Epidermal melanocyte (primary cell): ENCODE results near the gene CD79B.

Experiments used
- DNase-seq: peaks from one replicate; pipeline ENCODE4 v3.0.0; 2011; ENCODE audit warnings: low spot score; ENCODE audit not compliant: insufficient read length

CD79B gene

DNA sequence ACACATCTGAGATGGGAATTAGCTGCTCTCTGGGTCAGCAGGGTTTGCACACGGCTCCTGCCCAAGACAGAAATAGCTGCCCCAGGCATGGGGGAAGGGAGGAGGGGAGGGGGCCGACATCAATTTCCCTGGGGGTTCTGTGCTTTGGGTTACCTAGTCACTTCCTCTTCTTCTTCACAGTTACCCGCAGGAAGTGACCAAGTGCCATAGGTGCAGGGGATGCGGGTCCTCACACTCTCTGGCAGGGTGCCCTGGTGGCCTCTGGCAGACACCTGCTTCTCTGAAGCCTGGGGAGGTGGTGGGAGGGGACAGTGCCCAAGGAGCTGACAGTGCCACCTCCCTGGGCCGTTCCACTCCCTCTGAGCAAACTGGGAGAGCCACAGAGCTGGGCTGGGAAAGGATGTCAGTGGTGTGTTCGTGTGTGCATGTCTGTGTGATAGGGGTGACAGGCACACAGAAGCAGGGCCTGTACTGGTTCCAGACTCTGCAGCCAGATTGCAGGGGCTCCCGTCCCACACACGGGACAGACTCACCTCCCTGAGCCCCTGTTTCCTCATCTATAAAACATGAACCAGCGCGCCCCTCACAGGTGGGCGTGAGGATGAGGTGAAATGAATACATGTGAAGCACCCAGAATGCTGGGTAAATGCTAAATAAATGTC lies 22.4 kb upstream of the CD79B start:
- no peak for DNase-seq

- no peak for DNase-seq
Observed at GRCh38 chr17:63950940-63951907, 19.1 kb upstream of the CD79B start.

- no peak for DNase-seq
Observed at GRCh38 chr17:63949576-63950250, 17.6 kb upstream of the CD79B start.

DNA sequence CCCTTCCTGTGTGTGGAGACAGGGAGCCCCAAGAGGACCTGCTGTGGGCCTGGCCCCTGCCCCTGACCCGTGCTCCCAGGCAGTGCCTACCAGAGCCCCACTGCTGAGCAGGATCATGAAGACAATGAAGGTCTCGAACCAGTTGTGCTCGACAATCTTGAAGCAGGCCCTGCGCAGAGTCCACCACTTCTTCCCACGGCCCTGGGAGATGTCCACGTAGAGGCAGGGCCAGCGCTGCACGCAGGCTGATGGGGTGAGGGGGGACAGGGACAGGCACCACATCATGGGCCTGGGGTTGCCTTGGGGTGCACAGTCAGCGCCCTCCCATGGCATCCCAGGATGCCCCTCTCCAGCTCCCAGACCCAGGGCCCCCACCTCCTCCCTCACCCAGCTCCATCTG lies 16.4 kb upstream of the CD79B start:
- DNase-seq = no peak

- no peak for DNase-seq
Observed at GRCh38 chr17:63947711-63948330, 15.7 kb upstream of the CD79B start.

- peak; percentile 58 for DNase-seq
Observed at GRCh38 chr17:63946440-63947363, 14.6 kb upstream of the CD79B start.

GRCh38 chr17:63945784-63946439 lies 13.8 kb upstream of the CD79B start:
- no peak for DNase-seq

- DNase-seq = no peak
Observed at GRCh38 chr17:63944736-63945499, 12.8 kb upstream of the CD79B start.

GRCh38 chr17:63943745-63944144 lies 11.6 kb upstream of the CD79B start:
- no peak for DNase-seq

- no peak for DNase-seq
Observed at GRCh38 chr17:63942309-63942985, 10.3 kb upstream of the CD79B start.

- no peak for DNase-seq
Observed at GRCh38 chr17:63941751-63942150, 9.6 kb upstream of the CD79B start.

- DNase-seq = no peak
Observed at GRCh38 chr17:63941162-63941561, 9.0 kb upstream of the CD79B start.

DNA sequence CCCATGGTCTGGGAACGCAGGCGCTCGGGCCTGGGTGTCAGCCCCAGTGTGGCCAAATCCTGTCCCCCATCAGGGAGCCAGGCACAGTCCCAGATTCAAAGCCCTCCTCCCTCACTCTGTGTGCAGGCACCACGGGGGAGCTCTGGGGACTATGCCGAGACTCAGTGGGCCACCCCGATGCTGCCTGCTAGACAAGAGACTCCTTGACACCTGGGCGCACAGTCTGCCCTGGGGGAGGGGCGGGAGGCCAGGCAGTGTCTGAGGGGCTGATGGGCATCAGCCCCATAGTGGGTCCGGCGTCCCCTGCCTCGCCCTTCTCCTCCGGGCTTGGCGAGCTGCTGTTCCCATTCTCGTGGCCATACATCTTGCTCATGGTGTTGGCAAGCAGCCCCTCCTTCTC lies 8.5 kb upstream of the CD79B start:
- DNase-seq = no peak

- no peak for DNase-seq
Observed at GRCh38 chr17:63939884-63940283, 7.8 kb upstream of the CD79B start.

DNA sequence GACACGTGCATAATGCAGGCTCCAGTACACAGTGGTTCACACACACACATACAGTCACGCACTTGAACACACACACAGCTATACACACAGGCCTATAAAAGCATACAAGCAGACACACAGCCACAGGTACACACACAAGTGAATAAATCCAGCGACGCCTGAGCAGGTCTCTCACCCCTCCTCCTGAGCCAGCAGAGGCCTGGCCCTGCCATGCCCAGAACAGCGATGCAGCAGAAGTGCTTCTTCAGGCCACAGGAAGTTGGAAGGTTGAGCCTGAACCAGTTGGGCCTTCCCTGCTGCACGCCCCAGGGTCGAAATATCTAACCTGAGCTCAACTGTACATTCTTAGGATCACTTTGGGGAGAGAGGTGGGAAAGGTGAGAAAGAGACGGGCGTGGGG lies 7.3 kb upstream of the CD79B start:
- DNase-seq = no peak

GRCh38 chr17:63937920-63938319 lies 5.8 kb upstream of the CD79B start:
- DNase-seq = no peak

DNA sequence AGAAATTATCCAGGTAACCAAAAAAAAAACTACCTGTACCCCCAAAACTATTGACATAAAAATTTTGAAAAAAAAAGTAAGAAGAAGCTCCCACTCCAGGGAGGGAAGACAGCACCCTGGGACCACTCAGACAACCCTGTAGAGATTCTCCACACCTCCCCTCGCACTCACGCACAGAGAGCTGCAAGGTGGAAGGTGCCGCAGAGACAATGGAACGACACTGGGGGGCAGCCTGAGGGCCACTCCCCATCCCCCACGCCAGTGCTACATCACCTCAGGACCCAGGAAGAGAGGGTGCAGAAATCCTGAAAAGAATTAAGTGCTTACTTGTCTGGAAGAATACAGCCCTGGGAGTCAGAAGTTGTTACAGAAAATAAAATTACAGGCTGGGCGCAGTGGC lies 5.2 kb upstream of the CD79B start:
- no peak for DNase-seq

DNA sequence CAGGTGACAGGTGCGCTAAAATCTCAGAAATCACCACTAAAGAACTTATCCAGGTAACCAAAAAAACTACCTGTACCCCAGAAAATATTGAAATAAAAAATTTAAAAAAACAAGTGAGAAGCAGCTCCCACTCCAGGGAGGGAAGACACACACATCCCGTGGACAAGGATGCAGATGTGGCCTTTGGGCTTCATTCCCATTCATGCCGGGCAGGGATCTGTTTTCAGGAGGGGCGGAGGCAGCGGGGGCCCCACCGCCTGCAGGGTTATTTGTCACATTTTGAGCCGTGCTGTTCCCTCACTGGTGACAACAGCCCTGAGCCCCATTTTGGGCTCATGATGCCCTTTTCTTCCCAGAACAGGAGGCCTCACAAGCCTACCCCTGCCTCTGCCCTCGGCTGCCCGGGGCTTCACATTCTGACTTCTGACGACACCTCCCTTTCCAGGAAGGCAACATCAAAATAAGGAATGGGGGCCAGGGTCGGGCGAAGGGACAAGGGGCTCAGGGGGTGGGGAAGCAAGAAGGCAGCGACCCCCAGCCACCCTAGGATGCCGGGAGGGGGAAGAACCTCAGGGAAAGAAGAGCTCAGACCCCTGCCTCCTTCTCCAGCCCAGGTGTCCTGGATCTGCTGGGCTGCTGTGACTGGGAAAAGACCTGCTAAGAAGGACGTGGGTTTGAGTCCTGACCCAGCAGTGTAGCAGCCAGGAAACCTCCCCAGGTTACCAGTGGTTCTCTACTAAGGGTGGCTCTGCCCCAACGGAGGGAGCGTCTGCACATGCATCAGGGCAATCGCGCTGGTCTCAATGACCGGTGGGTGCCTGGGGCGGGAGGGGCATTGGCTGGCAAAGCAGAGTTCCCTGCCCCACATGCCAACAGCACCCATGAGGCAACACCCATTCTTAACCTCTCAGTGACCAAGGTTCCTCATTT lies 2.3 kb upstream of the CD79B start:
- no peak for DNase-seq
